RKO (cell line): ENCODE measurements around the gene SPTLC2.
A peak's percentile ranks its signal among the peaks of the same experiment; 100 is the strongest.
"Not testable (repeated sequence)": the region's sequence is repeated elsewhere in the genome, so short reads cannot be mapped to it uniquely, and the experiment has no call there.

Experiments used
- DNase-seq: peaks from one replicate; pipeline ENCODE4 v3.0.0-alpha.2; 2016; ENCODE audit warnings: low spot score

The SPTLC2 gene

GRCh38 chr14:77616454-77617229, at the start of gene SPTLC2:
Gene SPTLC2, minus strand, starts transcription at chr14:77616637. Its CDS starts 58 bp downstream, at chr14:77616579.
- DNase-seq: peak; percentile 96

GRCh38 chr14:77663293-77663692, 46.9 kb upstream of the SPTLC2 start:
- peak; percentile 38 for DNase-seq

GRCh38 chr14:77661562-77661961, 45.1 kb upstream of the SPTLC2 start:
- DNase-seq: not testable (repeated sequence)

- DNase-seq: no peak
Measured at GRCh38 chr14:77660754-77661153, 44.3 kb upstream of the SPTLC2 start.

GRCh38 chr14:77659831-77660230, 43.4 kb upstream of the SPTLC2 start:
- no peak for DNase-seq

GRCh38 chr14:77657280-77657679, 40.8 kb upstream of the SPTLC2 start:
- DNase-seq: no peak

GRCh38 chr14:77654001-77654441, 37.6 kb upstream of the SPTLC2 start:
- no peak for DNase-seq

- DNase-seq: no peak
Measured at GRCh38 chr14:77649326-77649725, 32.9 kb upstream of the SPTLC2 start.

GRCh38 chr14:77648520-77649200, 32.2 kb upstream of the SPTLC2 start:
- no peak for DNase-seq

GRCh38 chr14:77647853-77648252, 31.4 kb upstream of the SPTLC2 start:
- DNase-seq: no peak

GRCh38 chr14:77646907-77647306, 30.5 kb upstream of the SPTLC2 start:
- no peak for DNase-seq

GRCh38 chr14:77645520-77646230, 29.2 kb upstream of the SPTLC2 start:
- DNase-seq: no peak

- no peak for DNase-seq
Measured at GRCh38 chr14:77642407-77642806, 26.0 kb upstream of the SPTLC2 start.

- DNase-seq: no peak
Measured at GRCh38 chr14:77641534-77642341, 25.3 kb upstream of the SPTLC2 start.

- DNase-seq: no peak
Measured at GRCh38 chr14:77640756-77641533, 24.5 kb upstream of the SPTLC2 start.

GRCh38 chr14:77638771-77639171, 22.3 kb upstream of the SPTLC2 start:
- DNase-seq: peak; percentile 57

GRCh38 chr14:77635869-77636268, 19.4 kb upstream of the SPTLC2 start:
- DNase-seq: not testable (repeated sequence)

GRCh38 chr14:77635466-77635865, 19.0 kb upstream of the SPTLC2 start:
- not testable (repeated sequence) for DNase-seq

GRCh38 chr14:77630111-77630510, 13.7 kb upstream of the SPTLC2 start:
- DNase-seq: no peak

- DNase-seq: no peak
Measured at GRCh38 chr14:77625360-77625759, 8.9 kb upstream of the SPTLC2 start.

GRCh38 chr14:77623201-77623600, 6.8 kb upstream of the SPTLC2 start:
- no peak for DNase-seq
